HG03575 (cell line): ENCODE measurements around the gene ZNF333.
"Not testable (repeated sequence)": the region's sequence is repeated elsewhere in the genome, so short reads cannot be mapped to it uniquely, and the experiment has no call there.

Experiments used
- ATAC-seq: cut with Tn5 transposase; IDR thresholded peaks from one replicate; pipeline ENCODE4 v1.9.1; 2021; ENCODE audit not compliant: unreplicated experiment, insufficient number of reproducible peaks, low FRiP score; ENCODE audit errors: extremely low read depth

The ZNF333 gene

GRCh38 chr19:14763497-14764145, 73.8 kb downstream of the ZNF333 start:
- ATAC-seq, result no peak

- no peak for ATAC-seq
Observed at GRCh38 chr19:14764401-14764800, 74.6 kb downstream of the ZNF333 start.

GRCh38 chr19:14765403-14765802, 75.6 kb downstream of the ZNF333 start:
- ATAC-seq, result not testable (repeated sequence)

DNA sequence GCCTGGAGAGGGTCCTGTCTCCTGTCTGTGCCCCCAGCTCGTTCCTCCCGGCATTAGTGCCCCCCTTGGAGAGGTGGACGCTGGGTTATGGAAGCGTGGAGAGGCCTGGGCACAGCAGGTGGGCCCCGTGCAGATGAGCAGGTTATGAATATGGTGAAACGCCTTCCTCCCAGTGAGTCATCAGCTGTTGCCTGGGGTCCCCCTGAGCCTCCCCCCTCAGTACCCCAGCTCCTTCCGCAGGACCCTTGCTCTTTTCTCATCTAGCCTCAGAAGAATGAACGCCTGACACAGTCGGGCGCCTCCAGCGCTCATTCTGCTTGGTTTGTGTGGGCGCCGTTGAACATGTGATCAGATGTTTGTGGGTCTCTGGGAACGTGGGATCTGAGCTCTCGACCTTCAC, 76.0 kb downstream of the ZNF333 start:
- ATAC-seq, result not testable (repeated sequence)

- ATAC-seq, result no peak
Observed at GRCh38 chr19:14767466-14767971, 77.7 kb downstream of the ZNF333 start.

DNA sequence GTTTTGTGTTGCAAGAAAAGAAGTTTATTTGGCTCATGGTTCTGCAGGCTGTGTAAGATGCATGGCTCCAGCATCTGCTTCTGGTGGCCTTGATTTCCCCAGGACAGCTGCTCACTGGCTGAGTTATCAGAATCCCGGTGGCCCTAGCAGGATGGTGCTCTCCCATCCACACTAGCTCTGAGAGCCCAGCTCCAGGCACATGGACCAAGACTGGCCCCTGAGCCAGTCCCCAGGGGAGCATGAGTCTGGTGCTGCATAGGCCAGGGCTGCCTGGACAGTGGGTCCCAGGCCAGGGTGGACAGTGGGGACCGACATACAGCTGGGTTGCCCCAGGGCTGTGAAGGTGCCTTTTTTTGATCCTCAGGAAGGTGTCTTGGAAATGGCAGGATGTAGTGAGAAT, 78.2 kb downstream of the ZNF333 start:
- no peak for ATAC-seq

- no peak for ATAC-seq
Observed at GRCh38 chr19:14769201-14769600, 79.4 kb downstream of the ZNF333 start.

DNA sequence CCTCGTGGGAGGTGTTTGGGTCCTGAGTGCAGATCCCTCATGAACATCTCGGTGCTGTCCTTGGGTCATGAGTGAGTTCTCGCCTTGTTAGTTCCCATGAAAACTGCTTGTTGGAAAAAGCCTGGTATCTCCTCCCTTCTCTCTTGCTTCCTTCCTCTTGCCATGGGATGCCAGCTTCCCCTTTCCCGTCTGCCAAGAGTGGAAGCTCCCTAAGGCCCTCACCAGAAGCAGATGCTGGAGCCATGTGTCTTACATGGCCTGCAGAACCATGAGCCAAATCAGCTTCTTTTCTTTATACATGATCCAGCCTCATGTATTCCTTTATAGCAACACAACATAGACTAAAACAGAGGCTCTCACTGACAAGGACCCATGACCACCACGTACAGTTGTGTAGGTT, 80.3 kb downstream of the ZNF333 start:
- no peak for ATAC-seq

DNA sequence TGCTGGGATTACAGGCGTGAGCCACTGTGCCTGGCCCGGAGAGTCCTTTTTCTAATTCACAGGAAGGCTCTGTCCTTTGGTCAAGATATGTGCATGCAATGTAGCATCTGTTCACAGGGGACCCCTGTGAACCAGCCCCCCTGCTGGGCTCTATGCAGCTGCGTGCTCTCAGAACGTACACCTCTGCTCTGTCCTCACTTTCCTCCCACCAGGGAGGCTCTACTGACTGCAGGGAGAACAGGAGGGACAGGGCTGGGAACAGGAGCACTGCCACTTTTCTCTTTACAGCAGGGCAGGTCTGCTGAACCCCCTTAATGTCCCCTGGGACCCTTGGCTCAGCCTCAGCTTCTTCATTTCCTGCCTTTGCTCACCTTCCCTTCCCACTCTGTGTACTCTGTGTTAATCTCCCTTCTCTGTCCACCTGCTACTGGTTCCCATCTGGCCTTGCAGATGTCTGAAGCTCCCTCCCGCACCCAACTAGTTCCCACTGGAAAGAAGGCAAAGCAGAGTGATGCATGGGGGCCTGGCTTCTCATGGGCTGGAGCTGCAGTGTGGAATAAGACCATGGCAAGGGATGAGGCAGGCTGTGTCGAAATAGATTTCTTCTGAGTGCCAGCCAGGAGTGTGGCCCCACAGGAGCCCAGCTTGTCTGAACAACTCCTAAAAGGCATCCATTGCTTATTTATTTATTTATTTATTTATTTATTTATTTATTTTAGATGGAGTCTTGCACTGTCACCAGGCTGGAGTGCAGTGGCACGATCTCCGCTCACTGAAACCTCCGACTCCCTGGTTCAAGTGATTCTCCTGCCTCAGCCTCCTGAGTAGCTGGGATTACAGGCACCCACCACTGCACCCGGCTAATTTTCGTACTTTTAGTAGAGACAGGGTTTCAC, 81.3 kb downstream of the ZNF333 start:
- ATAC-seq, result no peak

DNA sequence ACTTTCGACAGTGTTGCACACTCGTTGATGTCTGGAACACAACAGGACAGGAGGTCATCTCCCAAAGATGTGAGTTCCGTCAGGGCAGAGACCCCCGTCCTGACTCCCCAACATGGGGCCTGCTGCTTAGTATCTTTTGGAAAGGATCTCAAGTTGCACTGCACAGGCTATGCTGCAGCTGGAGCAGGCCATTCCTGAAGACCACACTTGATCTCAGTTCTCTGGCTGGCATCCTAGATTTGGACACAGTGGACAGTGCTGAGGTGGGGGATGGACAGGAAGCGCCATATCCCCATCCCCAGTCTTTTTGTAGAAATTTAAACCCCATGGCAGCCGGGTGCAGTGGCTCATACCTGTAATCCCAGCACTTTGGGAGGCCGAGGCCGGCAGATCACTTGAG, 82.6 kb downstream of the ZNF333 start:
- ATAC-seq, result no peak

DNA sequence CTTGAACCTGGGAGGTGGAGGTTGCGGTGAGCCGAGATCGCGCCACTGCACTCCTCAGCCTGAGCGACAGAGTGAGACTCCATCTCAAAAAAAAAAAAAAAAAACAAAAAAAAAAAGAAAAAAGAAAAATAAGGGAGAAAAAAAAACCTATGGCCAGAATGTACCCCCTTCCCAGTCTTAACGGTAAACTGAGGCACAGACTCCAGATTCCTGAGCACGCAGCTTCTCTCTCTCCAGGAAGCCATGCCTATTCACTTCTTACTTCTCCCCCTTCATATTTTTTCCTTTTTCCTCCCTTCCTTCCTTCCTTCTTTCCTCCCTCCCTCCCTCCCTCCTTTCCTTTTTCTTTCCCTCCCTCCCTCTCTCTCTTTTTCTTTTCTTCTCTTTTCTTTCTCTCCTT, 83.1 kb downstream of the ZNF333 start:
- no peak for ATAC-seq

DNA sequence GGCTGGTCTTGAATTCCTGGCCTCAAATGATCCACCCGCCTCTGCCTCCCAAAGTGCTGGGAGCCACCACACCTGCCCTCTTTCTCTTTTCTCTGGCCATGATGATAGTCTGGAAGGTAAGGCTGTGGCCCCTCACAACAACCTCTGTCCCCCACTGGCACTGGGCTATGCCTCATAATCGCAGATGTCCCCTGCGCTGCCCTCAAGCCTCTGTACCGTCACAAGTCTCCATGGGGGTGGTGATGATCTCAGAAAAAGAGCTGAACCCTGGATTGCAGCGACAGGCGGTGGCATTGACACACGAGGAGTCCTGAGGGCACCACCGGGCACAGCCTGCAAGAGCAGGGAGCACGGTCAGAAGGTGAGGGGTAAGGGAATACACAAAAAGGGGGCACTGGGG, 83.9 kb downstream of the ZNF333 start:
- not testable (repeated sequence) for ATAC-seq

DNA sequence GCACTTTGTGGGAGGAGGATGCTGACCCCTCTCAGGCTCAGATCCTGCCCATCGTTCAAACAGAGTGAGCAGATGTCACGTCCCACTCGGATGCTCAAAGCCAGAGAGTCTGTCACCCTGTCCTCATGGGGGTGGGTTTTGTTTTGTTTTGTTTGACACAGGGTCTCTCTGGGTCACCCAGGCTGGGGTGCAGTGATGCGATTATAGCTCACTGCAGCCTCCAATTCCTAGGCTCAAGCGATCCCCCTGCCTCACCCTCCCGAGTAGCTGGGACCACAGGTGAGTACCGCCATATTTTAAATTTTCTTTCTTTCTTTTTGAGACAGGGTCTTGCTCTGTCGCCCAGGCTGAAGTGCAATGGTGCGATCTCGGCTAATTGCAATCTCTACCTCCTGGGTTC, 84.5 kb downstream of the ZNF333 start:
- no peak for ATAC-seq

GRCh38 chr19:14775326-14775725, 85.5 kb downstream of the ZNF333 start:
- not testable (repeated sequence) for ATAC-seq

- no peak for ATAC-seq
Observed at GRCh38 chr19:14775869-14776586, 86.2 kb downstream of the ZNF333 start.

GRCh38 chr19:14777645-14778044, 87.8 kb downstream of the ZNF333 start:
- not testable (repeated sequence) for ATAC-seq

- ATAC-seq, result not testable (repeated sequence)
Observed at GRCh38 chr19:14778110-14778845, 88.4 kb downstream of the ZNF333 start, which contains the start of gene ADGRE2. ADGRE2 (minus strand) TSS chr19:14778560; CDS start chr19:14776756, 1,804 bp downstream.

- ATAC-seq, result no peak
Observed at GRCh38 chr19:14779151-14779550, 89.3 kb downstream of the ZNF333 start.
